ENCODE data around the gene CD180.

- TF ChIP-seq, protein P1, sequence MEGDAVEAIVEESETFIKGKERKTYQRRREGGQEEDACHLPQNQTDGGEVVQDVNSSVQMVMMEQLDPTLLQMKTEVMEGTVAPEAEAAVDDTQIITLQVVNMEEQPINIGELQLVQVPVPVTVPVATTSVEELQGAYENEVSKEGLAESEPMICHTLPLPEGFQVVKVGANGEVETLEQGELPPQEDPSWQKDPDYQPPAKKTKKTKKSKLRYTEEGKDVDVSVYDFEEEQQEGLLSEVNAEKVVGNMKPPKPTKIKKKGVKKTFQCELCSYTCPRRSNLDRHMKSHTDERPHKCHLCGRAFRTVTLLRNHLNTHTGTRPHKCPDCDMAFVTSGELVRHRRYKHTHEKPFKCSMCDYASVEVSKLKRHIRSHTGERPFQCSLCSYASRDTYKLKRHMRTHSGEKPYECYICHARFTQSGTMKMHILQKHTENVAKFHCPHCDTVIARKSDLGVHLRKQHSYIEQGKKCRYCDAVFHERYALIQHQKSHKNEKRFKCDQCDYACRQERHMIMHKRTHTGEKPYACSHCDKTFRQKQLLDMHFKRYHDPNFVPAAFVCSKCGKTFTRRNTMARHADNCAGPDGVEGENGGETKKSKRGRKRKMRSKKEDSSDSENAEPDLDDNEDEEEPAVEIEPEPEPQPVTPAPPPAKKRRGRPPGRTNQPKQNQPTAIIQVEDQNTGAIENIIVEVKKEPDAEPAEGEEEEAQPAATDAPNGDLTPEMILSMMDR (conservative IDR thresholded peaks at IDR 0.05; ENCODE audit: low read length): no peak
- no peak for TF ChIP-seq EZH2phosphoT487 (IDR thresholded peaks at IDR 0.05; ENCODE audit: borderline replicate concordance, low read depth, low read length)
Observed at GRCh38 chr5:67233075-67233474, 36.5 kb upstream of the CD180 start.

Data from OCI-LY7 (cell line).